Measurements from ENCODE around the gene STAB1. TPM values are rescaled to one million over a fixed set of nuclear protein-coding genes. Genes with fewer than 3 reads are reported as not detected.
"Not testable (repeated sequence)": the region's sequence is repeated elsewhere in the genome, so short reads cannot be mapped to it uniquely, and the experiment has no call there.

STAB1 gene
- total RNA-seq, 1 experiment from 2014 or later, result under 0.01 TPM

GRCh38 chr3:52524752-52525679 is 29.9 kb downstream of the STAB1 start:
- DNase-seq (ENCODE audit: low read depth), result no peak

GRCh38 chr3:52525680-52526561 is 30.8 kb downstream of the STAB1 start:
- DNase-seq (ENCODE audit: low read depth), result no peak

GRCh38 chr3:52526671-52527038 is 31.5 kb downstream of the STAB1 start:
- DNase-seq (ENCODE audit: low read depth), result not testable (repeated sequence)

- no peak for DNase-seq (ENCODE audit: low read depth)
These were observed 32.0 kb downstream of the STAB1 start for GRCh38 chr3:52527039-52527731.

GRCh38 chr3:52527732-52528585 is 32.8 kb downstream of the STAB1 start:
- DNase-seq (ENCODE audit: low read depth), result no peak

GRCh38 chr3:52528586-52529375 is 33.6 kb downstream of the STAB1 start:
- DNase-seq (ENCODE audit: low read depth), result no peak

- DNase-seq (ENCODE audit: low read depth), result no peak
These were observed 34.5 kb downstream of the STAB1 start for GRCh38 chr3:52529376-52530333.

- DNase-seq (ENCODE audit: low read depth), result no peak
These were observed 36.0 kb downstream of the STAB1 start for GRCh38 chr3:52530918-52531826.

GRCh38 chr3:52531860-52532516 is 36.9 kb downstream of the STAB1 start:
- no peak for DNase-seq (ENCODE audit: low read depth)

- DNase-seq (ENCODE audit: low read depth), result peak; percentile 79
These were observed 37.3 kb downstream of the STAB1 start for GRCh38 chr3:52532517-52532837.

GRCh38 chr3:52532838-52533622 is 37.9 kb downstream of the STAB1 start:
- no peak for DNase-seq (ENCODE audit: low read depth)

- DNase-seq (ENCODE audit: low read depth), result peak; percentile 81
These were observed 38.6 kb downstream of the STAB1 start, which contains the start of gene NT5DC2 for GRCh38 chr3:52533623-52534280. Gene NT5DC2 (minus strand): TSS chr3:52533857. CDS start chr3:52533737, 120 bp downstream.

- peak; percentile 63 for DNase-seq (ENCODE audit: low read depth)
These were observed 39.4 kb downstream of the STAB1 start for GRCh38 chr3:52534281-52535183.

- no peak for DNase-seq (ENCODE audit: low read depth)
These were observed 40.4 kb downstream of the STAB1 start for GRCh38 chr3:52535411-52536111.

GRCh38 chr3:52536112-52536368 is 40.9 kb downstream of the STAB1 start:
- DNase-seq (ENCODE audit: low read depth), result no peak
